ENCODE data around the gene PRKACB.

PRKACB gene

DNA sequence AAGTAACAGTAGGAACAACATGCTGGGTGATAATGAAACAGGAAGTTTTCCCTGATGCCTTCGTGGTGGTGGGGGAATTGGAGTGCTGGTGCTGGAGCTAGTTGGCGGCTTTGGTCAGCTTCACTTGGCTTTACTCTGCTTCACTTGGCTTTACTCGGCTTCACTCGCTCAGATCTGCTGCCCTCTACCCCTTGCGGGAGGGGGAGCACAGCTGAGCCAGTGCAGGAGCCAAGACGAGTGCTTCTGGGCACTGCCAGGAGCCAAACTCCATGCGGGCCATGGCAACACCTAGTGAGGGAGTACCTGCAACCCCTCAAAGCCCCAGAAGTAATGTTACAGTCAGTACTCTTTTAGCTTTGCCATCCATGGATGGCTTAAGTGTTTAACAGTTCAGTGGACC, 10.6 kb upstream of the PRKACB start:
- Histone ChIP-seq H3K27me3 (ENCODE audit: insufficient read depth, low read length, poor library complexity) (no peaks in the 10 kb centered on the region), H3K36me3 (ENCODE audit: insufficient read depth, low read length) (no peaks in the 10 kb centered on the region), H3K4me1 (ENCODE audit: insufficient read depth, low read length) (peaks cover 8% of the 10 kb centered on the region), H4K20me1 (ENCODE audit: insufficient read depth, low read length) (no peaks in the 10 kb centered on the region), H3K9me3 (ENCODE audit: insufficient read depth, low read length, severe bottlenecking) (no peaks in the 10 kb centered on the region), H3K9ac (ENCODE audit: low read depth, low read length) (no peak overlapping the region), H3K27ac (ENCODE audit: low read length) (no peak overlapping the region), H3K4me2 (ENCODE audit: insufficient read depth, low read length) (no peak overlapping the region), H3K4me3 (ENCODE audit: low read depth in 1 of 2, low read length in 2 of 2) (no peak overlapping the region), H3K79me2 (ENCODE audit: insufficient read depth, low read length) (no peaks in the 10 kb centered on the region), H2AFZ (ENCODE audit: low read depth, low read length) (no peak overlapping the region)
- DNase-seq (no peak), ATAC-seq (ENCODE audit: insufficient read depth, low read depth) (no peak)
- TF ChIP-seq EZH2 (IDR thresholded peaks at IDR 0.05; ENCODE audit: borderline replicate concordance, low read depth, low read length, severe bottlenecking) (no peak), CTCF (IDR thresholded peaks at IDR 0.05; ENCODE audit: borderline replicate concordance, extremely low read depth, low read length, poor library complexity, severe bottlenecking) (no peak)

DNA sequence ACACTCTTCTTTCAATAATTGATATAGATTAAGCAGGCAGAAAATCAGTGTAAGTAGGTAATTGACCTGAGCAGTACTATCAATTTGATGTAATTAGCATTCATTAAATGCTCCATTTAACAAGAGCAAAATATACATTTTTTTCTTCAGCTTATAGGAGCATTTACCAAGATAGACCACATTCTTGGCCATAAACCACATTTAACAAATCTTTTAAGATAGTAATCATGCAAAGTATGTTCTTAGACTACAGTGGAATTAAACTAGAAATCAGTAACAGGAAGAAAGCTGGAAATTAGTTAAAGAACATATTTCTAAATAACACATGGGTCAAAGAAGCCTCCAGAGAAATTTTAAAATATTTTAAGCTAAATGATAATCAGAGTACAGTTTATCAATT, 8.7 kb upstream of the PRKACB start:
- no peaks in the 10 kb centered on the region for H4K20me1 ChIP-seq (ENCODE audit: insufficient read depth, low read length)
- H3K4me3 ChIP-seq (ENCODE audit: low read depth in 1 of 2, low read length in 2 of 2): no peak overlapping the region
- peaks cover 8% of the 10 kb centered on the region for H3K4me1 ChIP-seq (ENCODE audit: insufficient read depth, low read length)
- H3K79me2 ChIP-seq (ENCODE audit: insufficient read depth, low read length): no peaks in the 10 kb centered on the region
- no peak overlapping the region for H3K9ac ChIP-seq (ENCODE audit: low read depth, low read length)
- no peak for TF ChIP-seq CTCF (IDR thresholded peaks at IDR 0.05; ENCODE audit: borderline replicate concordance, extremely low read depth, low read length, poor library complexity, severe bottlenecking)
- no peaks in the 10 kb centered on the region for H3K27me3 ChIP-seq (ENCODE audit: insufficient read depth, low read length, poor library complexity)
- no peak overlapping the region for H2AFZ ChIP-seq (ENCODE audit: low read depth, low read length)
- peak; percentile 71 for ATAC-seq (ENCODE audit: insufficient read depth, low read depth)
- H3K4me2 ChIP-seq (ENCODE audit: insufficient read depth, low read length): no peak overlapping the region
- H3K27ac ChIP-seq (ENCODE audit: low read length): no peak overlapping the region
- DNase-seq: no peak
- H3K9me3 ChIP-seq (ENCODE audit: insufficient read depth, low read length, severe bottlenecking): no peaks in the 10 kb centered on the region
- H3K36me3 ChIP-seq (ENCODE audit: insufficient read depth, low read length): no peaks in the 10 kb centered on the region

DNA sequence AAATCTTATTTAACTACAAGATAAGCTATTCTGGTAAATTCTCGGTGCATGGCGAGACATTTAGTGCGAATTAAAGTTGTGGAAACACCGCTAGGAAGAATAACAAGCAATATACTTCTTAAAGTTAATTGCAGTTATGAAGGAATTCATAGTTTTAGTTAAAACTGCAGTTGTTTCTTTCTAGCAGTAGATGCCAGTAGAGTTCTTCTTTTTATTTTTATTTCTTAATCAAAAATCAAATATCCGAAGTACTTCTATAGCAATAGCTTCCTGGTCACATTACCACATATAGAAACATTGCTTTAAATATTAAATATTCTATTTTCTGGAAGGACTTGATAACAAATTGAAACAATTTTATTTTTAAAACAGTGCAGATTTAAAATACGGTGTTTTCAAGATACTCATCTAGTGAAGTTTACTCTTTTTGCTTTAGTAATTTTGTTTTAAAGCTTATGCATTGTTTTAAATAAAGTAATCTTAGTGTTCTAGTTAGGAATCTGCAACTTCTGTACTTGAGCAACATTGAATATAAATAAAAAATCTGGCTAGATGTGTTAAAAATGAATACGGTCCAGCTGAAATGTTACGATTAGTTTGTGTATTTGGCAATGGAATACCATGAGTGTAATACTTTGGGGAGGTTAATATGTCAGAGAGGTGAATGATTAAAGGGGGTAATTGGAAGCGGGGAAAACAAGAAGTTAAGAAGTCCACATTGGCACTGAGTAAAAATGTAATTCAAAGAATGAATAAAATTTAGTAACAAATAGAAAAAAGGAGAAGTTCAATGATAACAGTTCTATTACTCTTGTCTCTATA, 2.7 kb upstream of the PRKACB start:
- Histone ChIP-seq H3K9ac (ENCODE audit: low read depth, low read length) (no peak overlapping the region), H3K4me1 (ENCODE audit: insufficient read depth, low read length) (peaks cover 20% of the 10 kb centered on the region), H2AFZ (ENCODE audit: low read depth, low read length) (no peak overlapping the region), H3K27ac (ENCODE audit: low read length) (no peak overlapping the region), H4K20me1 (ENCODE audit: insufficient read depth, low read length) (no peaks in the 10 kb centered on the region), H3K27me3 (ENCODE audit: insufficient read depth, low read length, poor library complexity) (no peaks in the 10 kb centered on the region), H3K9me3 (ENCODE audit: insufficient read depth, low read length, severe bottlenecking) (no peaks in the 10 kb centered on the region), H3K36me3 (ENCODE audit: insufficient read depth, low read length) (no peaks in the 10 kb centered on the region; the same call in 1 of the 2 replicates), H3K4me2 (ENCODE audit: insufficient read depth, low read length) (no peak overlapping the region), H3K4me3 (ENCODE audit: low read depth in 1 of 2, low read length in 2 of 2) (no peak overlapping the region), H3K79me2 (ENCODE audit: insufficient read depth, low read length) (peaks cover 28% of the 10 kb centered on the region)
- no peak for ATAC-seq (ENCODE audit: insufficient read depth, low read depth)
- DNase-seq: no peak
- no peak for TF ChIP-seq EZH2 (IDR thresholded peaks at IDR 0.05; ENCODE audit: borderline replicate concordance, low read depth, low read length, severe bottlenecking)
- peak; percentile 65 for TF ChIP-seq CTCF (IDR thresholded peaks at IDR 0.05; ENCODE audit: borderline replicate concordance, extremely low read depth, low read length, poor library complexity, severe bottlenecking)

Measured in DND-41 (cell line).